HG02870 (cell line): Measurements from ENCODE around the gene SLC15A5.

Experiments
- ATAC-seq: cut with Tn5 transposase; IDR thresholded peaks from one replicate; pipeline ENCODE4 v1.9.1; 2021; ENCODE audit warnings: mild to moderate bottlenecking, moderate library complexity; ENCODE audit not compliant: unreplicated experiment

The SLC15A5 gene, protein sequence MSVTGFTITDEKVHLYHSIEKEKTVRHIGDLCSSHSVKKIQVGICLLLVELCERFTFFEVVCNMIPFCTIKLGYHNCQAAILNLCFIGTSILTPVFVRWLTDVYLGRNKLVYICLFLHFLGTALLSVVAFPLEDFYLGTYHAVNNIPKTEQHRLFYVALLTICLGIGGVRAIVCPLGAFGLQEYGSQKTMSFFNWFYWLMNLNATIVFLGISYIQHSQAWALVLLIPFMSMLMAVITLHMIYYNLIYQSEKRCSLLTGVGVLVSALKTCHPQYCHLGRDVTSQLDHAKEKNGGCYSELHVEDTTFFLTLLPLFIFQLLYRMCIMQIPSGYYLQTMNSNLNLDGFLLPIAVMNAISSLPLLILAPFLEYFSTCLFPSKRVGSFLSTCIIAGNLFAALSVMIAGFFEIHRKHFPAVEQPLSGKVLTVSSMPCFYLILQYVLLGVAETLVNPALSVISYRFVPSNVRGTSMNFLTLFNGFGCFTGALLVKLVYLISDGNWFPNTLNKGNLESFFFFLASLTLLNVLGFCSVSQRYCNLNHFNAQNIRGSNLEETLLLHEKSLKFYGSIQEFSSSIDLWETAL

DNA sequence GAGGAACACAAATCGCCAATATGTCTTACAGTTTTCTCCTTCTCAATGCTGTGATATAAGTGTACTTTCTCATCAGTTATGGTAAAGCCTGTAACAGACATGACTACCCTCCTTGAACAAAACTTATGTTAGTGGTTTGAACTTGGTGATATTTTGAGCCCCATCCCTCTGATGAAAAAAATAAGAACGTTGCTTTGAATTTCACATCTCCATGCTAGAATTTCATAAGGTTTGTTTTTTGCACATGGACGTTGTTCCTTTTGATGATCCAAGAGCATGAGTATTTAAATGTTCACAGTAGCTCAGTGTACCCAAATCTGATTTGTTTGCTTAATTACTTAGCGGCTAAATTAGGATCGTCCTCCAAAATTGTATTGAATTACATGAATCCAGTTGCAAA is at the start of gene SLC15A5:
Gene SLC15A5 (minus strand): TSS at position 101 of the 400 bp plus-strand sequence. CDS start 0 bp downstream, at position 101.
- ATAC-seq = no peak

DNA sequence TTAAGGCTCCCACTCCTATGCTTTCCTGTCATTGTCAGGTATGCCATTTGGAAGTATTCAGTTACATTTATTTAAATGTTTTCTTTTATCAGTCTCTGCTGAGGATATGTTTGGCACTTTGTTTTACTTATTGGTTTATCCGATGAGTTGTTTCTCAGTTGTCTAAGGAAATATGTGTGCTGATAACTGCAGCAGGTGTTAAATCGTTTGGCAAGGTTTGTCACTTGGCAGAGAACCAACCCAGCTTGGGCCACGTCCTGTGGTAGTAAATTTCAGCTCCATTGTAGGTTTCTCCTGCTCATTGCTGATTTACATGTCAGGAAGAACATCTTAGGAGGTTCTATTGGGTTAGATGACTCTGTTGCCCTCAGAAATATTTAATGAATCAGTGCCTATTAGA is 47.9 kb upstream of the SLC15A5 start:
- ATAC-seq = no peak

DNA sequence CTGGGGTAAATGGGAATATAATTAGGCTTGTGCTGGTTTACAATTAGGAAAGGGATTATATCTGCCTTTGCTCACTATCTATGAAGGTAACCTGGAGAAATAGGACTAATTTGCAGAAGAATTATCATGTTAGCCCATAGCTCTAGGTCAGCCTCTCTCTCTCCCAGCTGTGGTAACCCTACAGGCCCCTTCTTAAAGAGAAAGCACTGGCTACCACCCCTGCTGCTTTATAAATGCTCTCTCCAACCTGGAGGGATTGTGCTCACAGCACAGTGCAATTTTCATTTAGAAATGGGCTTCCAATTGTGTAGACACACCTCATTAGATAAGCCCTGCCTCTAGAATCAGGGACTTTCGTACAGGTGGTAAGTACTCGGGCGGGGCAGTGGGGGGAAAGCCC is 47.3 kb upstream of the SLC15A5 start:
- no peak for ATAC-seq

DNA sequence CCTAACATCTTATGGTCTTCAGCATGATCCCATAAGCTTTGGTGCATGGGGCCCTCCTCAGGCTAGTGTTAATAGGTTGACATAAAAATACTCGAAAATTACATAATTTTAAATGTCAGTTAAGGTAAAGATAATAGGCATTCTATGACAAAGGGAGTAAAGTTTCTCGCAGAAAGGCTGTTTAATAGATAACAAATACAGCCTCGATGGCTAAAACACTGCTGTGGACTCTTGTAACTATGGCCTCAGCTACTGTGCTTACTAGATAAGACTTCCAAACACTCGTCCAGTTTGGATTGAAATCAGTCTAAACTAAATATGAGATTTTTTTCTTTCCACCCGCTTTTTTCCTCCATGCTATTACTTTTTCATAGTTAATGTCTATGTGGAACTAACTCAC is 46.8 kb upstream of the SLC15A5 start:
- ATAC-seq = no peak

DNA sequence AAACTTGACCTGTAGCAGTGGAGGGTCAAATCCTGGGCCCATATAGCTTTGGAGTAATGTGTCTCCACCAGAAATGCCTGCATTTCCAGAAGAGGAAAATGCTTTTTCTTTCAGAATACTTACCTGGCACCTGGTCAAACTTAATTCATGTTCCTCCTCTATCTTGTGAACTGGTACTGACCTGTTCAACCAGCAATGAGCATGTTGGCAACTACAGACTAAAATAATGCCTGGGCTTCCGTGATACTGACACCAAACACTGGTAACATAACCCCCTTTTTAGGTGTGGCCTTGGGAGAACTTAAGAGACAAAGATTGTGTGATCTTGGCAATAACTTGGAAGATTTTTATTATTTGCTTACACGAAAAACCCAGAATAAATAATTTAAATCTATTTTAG is 46.2 kb upstream of the SLC15A5 start:
- ATAC-seq = no peak

DNA sequence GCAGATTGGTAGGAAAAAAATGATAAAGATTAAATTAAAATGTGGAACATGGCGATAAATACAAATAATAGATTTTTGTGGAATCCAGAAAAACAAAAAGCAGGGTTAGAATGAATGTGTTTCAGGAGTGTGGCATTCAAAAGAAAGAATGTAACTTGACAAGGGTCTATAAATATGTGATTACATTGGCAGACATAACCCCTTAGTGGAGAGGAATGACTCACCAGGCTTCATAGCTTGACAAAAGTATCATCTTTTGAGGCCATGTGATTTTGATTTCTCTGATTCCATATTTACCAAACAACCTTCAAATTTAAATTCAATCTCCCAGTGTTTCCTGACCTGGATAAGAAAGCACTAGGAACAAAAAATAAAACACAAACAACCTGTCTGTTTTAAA is 45.5 kb upstream of the SLC15A5 start:
- no peak for ATAC-seq

DNA sequence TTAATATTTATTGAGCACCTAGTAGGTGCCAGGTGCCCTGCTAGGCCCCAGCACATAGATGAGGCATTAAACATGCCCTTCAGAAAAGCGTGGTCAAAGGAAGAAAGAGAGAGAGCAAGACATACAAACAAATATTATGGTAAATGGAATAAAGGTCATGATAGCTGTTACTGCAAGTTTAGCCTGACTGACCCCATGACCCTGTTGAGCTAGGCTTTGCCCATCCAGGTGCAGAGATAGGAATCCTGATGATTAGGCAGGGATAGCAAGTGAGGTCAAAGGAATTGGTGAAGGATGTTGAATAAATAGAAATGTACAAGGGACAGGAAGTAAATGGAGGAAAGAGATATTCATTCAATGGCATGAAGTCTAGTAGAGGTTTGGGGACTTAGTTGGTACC is 33.4 kb upstream of the SLC15A5 start:
- no peak for ATAC-seq

DNA sequence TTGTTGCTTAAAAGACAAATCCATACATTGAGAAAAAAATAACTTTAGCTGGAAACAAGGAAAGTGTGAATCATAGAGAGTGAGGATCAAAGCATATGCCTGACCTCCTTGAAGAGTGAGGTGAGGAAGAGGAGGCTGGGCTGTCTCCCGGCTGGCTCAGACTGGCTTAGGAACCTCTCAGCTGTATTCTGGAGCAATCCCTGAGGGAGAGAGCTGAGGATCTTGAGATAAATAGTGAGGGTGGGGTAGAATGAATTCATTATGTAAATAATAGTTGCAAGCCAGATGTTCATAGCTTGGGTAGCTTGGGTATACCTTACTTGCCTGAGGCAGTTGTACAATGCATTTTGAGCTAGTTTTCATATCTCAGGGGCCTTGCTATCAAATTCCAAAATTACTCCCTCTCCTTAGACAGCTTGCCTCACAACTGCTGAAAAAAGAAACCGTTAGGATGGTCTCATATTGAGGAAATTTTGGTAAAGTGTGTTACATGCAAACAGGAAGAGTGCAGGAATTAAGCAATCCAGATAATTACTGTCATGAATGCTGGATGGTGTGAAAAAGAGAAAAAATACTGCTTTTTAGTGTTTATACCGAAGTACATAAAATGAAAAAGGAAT is 30.5 kb upstream of the SLC15A5 start:
- no peak for ATAC-seq

DNA sequence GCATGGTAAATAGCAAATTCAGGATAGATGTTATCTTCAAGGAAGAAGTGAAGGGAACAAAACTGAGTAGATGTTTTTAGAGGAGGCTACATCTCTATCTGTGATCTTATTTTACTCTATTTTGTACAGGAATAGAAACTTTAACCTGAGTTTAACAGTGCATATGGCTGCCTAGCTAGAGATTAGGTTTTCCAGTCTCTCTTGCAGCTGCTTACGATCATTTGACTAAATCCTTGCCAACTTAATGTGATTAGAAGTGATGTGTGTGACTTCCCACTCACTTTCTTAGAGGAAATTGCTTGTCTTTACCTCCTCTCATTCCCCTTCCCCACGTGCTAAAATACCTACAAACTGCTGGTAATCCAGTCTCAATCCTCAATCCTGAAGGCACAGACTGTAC is 26.5 kb upstream of the SLC15A5 start:
- ATAC-seq = no peak

DNA sequence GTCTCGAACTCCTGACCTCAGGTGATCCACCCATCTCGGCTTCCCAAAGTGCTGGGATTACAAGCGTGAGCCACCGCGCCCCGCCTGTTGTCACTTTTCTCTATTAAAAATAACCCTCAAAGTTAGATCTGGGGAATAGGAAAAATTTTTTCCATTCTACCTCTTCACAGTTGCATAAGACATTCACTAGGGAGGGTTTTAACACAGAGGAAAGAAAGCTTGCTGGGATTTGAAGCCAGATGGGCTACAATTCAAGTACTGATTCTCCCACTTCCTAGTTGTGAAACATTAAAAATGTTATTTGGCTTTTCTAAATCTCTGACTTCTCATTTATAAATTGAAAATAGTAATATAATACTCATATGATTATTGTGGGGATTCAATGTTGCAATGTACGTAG is 23.3 kb upstream of the SLC15A5 start:
- ATAC-seq = no peak

DNA sequence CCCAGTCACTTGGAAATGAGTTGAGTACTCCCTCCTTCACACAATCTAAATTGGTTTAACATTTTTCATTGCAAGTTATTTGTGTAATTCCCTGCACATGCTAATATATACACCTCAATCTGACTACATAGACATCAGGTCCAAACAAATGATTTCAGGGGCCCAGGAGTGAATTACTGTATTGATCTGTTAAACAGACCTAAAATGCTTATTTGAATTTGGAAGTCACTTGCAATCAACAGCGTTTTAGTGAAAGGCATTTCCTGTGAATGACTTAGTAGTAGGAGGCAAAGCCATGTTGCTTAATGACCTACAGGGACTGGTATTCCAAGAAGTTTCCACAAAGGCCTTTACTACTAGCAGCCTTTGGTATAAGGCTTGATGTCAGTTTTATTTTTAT is 22.6 kb upstream of the SLC15A5 start:
- no peak for ATAC-seq

DNA sequence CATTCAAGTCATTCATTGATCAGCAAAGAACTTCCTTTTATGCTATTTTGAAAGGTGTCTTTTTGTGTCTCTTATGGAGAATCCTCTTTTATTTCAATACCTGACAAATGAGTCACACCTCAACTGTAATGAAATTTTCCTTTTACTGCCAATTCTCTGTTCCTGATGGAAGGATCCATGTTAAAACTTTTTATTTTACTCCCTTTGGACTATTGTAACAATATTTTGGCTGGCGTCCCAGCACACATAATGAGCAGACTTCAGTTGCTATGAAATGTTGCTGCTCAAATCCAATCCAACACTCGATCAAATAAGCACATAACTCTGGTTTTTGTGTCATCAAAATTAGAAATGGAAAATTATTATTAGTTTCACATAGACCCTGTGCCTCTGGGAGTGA is 21.9 kb upstream of the SLC15A5 start:
- no peak for ATAC-seq

DNA sequence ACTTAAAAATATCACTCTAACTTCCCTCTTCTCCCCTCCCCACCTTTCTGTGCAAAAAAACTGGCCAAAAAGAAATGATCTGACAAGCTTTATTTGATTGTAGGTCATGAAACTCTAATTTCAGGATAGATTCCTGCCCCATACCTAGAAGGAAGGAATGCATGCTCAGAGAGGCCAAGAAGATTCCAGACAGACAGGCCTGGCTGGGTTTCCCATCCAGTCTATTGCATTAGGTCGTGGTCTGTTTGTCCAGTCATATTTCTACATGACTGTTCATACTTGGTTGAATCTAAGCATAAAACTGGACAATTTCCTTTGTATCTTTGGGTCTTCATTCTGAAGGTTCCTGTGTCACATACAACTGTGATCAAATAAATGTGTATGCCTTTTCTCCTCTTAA is 20.0 kb upstream of the SLC15A5 start:
- ATAC-seq = no peak

DNA sequence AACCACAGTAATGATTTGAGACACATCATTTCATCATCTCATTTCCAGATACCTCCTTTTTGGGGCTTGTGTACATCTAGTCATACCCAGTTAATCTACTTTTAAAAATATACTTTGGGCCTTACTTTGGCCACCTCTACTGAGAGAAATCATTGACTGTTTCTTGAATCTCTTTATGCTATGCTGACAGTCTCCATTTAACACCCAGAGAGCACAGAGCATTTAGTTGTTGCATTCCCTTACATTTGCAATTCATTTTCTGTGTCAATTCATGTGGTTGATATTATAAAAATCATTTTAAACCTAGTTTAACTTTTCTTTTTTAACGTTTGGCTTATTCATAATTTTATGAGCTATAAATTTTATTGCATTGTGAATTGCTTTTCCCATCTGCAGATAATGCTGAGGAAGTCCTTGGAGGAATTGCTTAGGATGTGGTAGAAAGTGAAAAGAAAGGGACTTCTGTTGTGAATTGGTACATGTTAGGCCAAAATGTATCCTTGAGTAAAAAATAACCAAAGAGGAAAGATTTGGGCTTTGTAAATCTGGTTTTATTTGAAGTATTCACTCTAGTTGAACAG is 17.0 kb upstream of the SLC15A5 start:
- ATAC-seq = no peak

DNA sequence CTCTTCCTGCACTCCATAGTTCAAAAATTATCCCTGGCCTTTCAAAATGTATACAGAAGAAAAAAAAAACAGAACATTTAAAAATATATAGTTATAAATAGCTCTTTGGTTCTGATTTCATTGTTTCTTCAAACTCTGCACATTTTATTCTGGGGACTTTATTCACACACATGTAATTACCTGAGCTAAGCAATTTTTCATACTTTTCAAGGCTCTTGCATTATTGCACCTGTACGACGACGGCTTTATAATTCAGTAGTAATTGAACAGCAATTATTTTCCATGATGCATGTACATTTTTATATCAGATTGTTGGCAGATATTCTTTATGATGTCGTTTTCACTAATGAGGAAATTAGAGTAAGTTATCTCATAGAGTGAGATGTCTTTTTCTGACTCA is 13.5 kb upstream of the SLC15A5 start:
- ATAC-seq = no peak

DNA sequence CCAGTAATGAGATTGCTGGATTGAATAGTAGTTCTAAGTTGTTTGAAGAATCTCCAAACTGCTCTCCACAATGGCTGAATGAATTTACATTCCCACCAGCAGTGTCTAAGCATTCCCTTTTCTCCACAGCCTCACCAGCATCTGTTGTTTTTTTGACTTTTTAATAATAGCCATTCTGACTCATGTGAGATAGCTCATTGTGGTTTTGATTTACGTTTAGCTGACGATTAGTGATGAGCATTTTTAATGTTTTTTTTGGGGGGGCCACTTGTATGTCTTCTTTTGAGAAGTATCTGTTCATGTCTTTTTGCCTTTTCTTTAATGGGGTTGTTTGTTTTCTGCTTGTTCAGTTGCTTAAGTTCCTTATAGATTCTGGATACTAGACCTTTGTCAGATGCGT is 8.1 kb upstream of the SLC15A5 start:
- ATAC-seq = no peak

DNA sequence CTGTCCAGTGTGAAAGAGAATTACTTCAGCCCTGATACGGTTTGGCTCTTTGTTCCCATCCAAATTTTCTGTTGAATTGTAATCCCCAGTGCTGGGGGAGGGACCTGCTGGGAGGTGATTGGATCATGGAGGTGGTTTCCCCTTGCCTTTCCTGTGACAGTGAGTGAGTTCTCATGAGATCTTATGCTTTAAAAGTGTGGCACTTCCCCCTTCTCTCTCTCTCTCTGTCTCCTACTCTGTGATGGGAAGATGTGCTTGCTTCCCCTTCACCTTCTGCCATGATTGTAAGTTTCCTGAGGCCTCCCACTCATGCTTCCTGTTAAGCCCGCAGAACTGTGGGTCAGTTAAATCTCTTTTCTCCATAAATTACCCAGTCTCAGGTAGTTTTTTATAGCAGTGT is 5.5 kb upstream of the SLC15A5 start:
- ATAC-seq = no peak

DNA sequence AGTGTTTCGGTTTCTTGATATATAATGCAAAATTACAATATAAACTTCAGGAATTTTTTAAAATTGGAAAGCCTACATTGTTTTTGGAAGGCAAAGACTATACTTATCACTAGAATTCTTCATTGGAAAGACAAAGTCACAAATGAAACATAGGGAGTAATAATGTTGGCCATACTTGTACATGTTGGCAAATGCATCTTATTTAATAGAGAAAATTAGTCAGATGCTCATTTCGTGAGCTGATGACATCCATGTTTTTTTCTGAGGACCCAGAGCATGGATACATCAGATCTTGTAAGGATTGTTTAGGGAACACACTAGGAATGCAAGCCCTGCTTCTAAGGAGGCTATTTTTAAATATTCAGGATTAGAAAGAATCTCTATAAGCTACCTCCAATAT is 4.6 kb upstream of the SLC15A5 start:
- ATAC-seq = no peak

DNA sequence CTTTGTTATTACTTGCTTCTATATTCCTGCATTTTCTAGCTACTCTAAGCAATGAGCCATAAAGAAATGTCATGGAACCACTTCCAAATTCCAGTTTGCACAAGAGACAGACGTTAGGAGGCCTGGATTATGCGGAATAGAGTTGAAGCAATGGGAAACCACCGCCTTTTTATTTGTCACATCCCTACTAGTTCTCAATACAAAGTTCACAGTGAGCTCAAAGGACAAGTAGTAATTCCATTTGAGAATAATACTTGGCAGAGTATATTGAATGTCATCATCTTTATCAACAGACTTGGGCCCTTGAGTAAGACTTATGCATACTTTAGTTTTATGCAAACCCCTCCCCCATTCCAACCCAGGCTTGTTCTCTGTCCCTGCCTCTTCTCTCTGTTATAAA is 3.7 kb upstream of the SLC15A5 start:
- no peak for ATAC-seq

DNA sequence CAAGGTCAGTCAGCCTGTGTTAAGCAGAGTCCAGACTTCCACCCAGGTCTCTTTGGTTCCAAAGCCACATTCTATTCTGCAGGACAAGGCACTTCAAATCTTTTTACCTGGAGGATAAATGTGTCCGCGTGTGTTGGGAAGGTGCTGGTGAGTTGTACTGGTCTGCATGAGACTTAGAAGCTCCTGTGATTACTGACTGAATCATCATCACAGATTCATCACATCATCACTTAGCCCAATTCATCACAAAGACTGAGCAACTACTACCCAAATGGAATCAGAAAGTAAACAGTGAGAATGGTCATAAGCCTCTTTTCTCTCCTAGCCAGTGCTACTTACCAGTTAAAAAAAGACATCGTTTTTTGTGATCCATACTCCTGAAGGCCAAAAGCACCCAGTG is 5.3 kb downstream of the SLC15A5 start:
- ATAC-seq = no peak

DNA sequence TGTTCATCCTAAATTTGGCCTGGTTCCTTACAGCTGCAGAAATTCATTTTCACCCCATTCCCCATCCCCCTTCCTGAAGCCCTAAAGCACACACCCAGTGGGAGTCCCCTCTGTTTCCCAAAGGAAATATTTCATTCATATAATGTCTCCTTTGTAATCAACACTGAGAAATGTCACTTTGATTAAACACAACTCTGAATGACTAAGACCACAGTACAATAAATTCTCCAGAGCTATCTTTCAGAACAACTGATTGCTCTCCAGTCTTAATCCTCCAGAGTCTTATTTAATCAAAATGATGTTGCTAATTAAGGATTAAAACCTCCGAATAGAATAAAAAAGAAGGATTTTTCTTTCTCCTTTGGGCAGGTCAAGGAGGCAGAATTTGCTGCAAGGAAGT is 6.4 kb downstream of the SLC15A5 start:
- no peak for ATAC-seq

DNA sequence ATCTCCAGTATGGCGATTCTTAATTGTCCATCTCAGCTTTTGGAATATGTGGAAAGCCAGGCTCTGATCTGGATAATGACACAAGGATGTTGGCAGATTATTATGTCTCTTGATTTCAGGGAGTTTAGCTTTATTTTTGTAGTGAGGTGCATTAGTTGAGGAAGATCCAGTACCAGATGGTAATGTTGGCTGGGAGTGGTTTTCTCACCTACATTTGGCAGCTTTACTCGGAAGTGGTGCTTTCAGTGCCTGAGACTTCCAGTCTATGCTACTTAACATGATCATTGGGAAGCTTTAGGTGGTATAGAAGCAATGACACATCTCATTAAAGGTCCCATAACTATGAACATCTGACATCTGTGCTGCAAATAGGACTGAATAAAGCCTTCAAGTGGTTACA is 7.5 kb downstream of the SLC15A5 start:
- ATAC-seq = no peak
